Activated B cell treated with CpG ODN at 0.5 μM for 24 hours (primary cell): ENCODE data around the gene EBF3. TPM values are rescaled to one million over a fixed set of nuclear protein-coding genes. Genes with fewer than 3 reads are reported as not detected.

Experiments
- ATAC-seq: fragments of 200-7000 bp; cut with Tn5 transposase; one replicate; pipeline ENCODE4 v1.10.0; 2021; ENCODE audit warnings: low read depth, mild to moderate bottlenecking, moderate library complexity
- CTCF ChIA-PET: fragments of 350-600 bp; sonication (Branson Sonifier 250); formaldehyde crosslinking; loops from one replicate; lab custom pipeline; 2021; ENCODE audit warnings: antibody characterized with exemption; lab: Charles Lee
- POLR2A ChIA-PET: fragments of 350-600 bp; sonication (Branson Sonifier 250); formaldehyde crosslinking; loops from one replicate; lab custom pipeline; 2021; ENCODE audit warnings: antibody characterized with exemption; lab: Charles Lee
- DNase-seq: peaks from one replicate; pipeline ENCODE4 v3.0.0; 2022
- H3K27ac Mint-ChIP-seq: one replicate; pipeline ENCODE4 v1.8.0; 2020; ENCODE audit warnings: mixed read lengths
- H3K27me3 Mint-ChIP-seq: one replicate; pipeline ENCODE4 v1.8.0; 2021; ENCODE audit warnings: mixed read lengths
- H3K36me3 Mint-ChIP-seq: one replicate; pipeline ENCODE4 v1.8.0; 2021; ENCODE audit warnings: low read depth, mixed read lengths
- H3K4me1 Mint-ChIP-seq: one replicate; pipeline ENCODE4 v1.8.0; 2021; ENCODE audit warnings: mixed read lengths
- H3K4me3 Mint-ChIP-seq: one replicate; pipeline ENCODE4 v1.8.0; 2020; ENCODE audit warnings: mild to moderate bottlenecking, mixed read lengths
- H3K9me3 Mint-ChIP-seq: one replicate; pipeline ENCODE4 v1.8.0; 2020; ENCODE audit warnings: mixed read lengths
- intact Hi-C: fragments of 100-400 bp; cut with micrococcal nuclease; formaldehyde crosslinking; loops from one replicate; pipeline ENCODE4 v1.15.1; 2024
- total RNA-seq: library from RNA; stranded (reverse); gene quantifications from 2 replicates; pipeline ENCODE4 v1.2.3, GENCODE V29; 2022
- TF ChIP-seq, protein P1 (sequence below): fragments of 200-600 bp; IDR thresholded peaks from one replicate; pipeline ENCODE4 v1.8.0; 2022; ENCODE audit warnings: antibody characterized with exemption, mild to moderate bottlenecking

The EBF3 gene
- total RNA-seq, 1 donor from 2014 or later: not detected

DNA sequence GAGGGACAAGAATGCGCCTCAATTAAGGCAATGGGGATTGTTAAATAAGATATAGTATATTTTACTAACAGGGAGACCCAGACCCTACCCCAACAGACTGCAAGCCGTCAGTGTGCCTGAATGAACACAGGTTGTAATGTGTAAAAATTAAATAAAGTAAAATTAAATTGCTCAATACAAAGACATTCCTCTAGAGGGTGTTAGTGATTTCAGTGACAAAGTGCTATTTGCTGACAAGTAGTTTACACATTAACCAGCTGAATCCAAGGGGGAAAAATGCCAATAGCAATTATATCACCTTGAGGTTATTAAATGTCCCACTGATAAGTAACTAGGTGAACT is 110.5 kb downstream of the EBF3 start:
- no peak for DNase-seq
- intact Hi-C loops: no loop called here
- H3K27ac Mint-ChIP-seq: no peak overlapping the region

GRCh38 chr10:129852829-129853561 is 111.1 kb downstream of the EBF3 start:
- intact Hi-C loops: no loop called here
- TF ChIP-seq, protein P1, sequence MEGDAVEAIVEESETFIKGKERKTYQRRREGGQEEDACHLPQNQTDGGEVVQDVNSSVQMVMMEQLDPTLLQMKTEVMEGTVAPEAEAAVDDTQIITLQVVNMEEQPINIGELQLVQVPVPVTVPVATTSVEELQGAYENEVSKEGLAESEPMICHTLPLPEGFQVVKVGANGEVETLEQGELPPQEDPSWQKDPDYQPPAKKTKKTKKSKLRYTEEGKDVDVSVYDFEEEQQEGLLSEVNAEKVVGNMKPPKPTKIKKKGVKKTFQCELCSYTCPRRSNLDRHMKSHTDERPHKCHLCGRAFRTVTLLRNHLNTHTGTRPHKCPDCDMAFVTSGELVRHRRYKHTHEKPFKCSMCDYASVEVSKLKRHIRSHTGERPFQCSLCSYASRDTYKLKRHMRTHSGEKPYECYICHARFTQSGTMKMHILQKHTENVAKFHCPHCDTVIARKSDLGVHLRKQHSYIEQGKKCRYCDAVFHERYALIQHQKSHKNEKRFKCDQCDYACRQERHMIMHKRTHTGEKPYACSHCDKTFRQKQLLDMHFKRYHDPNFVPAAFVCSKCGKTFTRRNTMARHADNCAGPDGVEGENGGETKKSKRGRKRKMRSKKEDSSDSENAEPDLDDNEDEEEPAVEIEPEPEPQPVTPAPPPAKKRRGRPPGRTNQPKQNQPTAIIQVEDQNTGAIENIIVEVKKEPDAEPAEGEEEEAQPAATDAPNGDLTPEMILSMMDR: no peak
- ChIA-PET POLR2A (no interaction called here), CTCF (interaction anchor here (0.7 to 0.9 kb wide), 2 partner anchors 49 to 274 kb away, joined by 3 read pairs; no protein-coding TSS in a partner anchor)
- DNase-seq (no peak), ATAC-seq (no peak)
- Mint-ChIP-seq H3K27ac (no peak overlapping the region), H3K27me3 (peaks cover 6% of the 10 kb centered on the region), H3K4me3 (no peak overlapping the region), H3K9me3 (peaks cover 5% of the 10 kb centered on the region), H3K4me1 (no peaks in the 10 kb centered on the region), H3K36me3 (no peaks in the 10 kb centered on the region)

More for the DNA sequence above, 110.5 kb downstream of the EBF3 start:
- TF ChIP-seq, protein P1: no peak
- no peak overlapping the region for H3K4me3 Mint-ChIP-seq
- no peak for ATAC-seq
- POLR2A ChIA-PET: no interaction called here
- H3K36me3 Mint-ChIP-seq: no peaks in the 10 kb centered on the region
- H3K9me3 Mint-ChIP-seq: peaks cover 5% of the 10 kb centered on the region
- peaks cover 6% of the 10 kb centered on the region for H3K27me3 Mint-ChIP-seq
- CTCF ChIA-PET: interaction anchor here (0.7 to 0.9 kb wide), 2 partner anchors 49 to 274 kb away, joined by 3 read pairs; no protein-coding TSS in a partner anchor
- no peaks in the 10 kb centered on the region for H3K4me1 Mint-ChIP-seq

DNA sequence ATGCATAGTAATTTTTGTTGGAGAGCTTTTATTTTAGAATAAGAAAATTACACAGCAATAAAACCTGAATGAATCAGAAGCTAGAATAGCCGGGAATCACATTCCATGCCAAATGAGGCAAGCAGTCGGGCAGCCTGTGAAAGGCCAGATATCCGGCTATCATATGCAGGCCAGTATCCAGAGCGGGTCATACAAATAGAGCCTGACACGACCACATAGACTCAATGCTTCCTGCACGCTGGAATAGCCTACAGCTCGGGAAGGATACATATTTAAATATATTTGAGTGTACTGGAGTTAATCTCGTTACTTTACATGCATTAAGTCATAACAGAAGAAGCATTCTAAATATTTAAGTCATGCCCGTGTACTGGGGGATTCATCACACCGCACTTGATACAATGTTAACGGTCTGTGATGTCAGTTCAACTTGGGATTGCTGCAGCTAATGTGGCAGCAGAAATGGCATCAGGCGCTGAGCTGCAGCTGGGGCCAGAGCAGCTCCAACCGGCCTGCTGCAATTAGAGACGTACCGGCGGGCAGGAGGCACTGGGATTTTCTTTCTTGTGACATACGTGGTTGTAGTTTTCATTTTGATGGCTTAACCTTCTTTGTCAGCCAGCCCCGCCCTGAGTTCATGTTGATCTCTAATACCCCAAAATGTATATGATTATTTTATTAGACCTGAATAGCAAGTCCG is 112.0 kb downstream of the EBF3 start:
- H3K4me3 Mint-ChIP-seq: no peak overlapping the region
- H3K9me3 Mint-ChIP-seq: peaks cover 5% of the 10 kb centered on the region
- no peaks in the 10 kb centered on the region for H3K4me1 Mint-ChIP-seq
- H3K27ac Mint-ChIP-seq: no peak overlapping the region
- H3K27me3 Mint-ChIP-seq: peaks cover 3% of the 10 kb centered on the region
- ChIA-PET CTCF (no interaction called here), POLR2A (no interaction called here)
- H3K36me3 Mint-ChIP-seq: no peaks in the 10 kb centered on the region
- ATAC-seq (no peak), DNase-seq (no peak)
- intact Hi-C loops: no loop called here
- TF ChIP-seq, protein P1: no peak

DNA sequence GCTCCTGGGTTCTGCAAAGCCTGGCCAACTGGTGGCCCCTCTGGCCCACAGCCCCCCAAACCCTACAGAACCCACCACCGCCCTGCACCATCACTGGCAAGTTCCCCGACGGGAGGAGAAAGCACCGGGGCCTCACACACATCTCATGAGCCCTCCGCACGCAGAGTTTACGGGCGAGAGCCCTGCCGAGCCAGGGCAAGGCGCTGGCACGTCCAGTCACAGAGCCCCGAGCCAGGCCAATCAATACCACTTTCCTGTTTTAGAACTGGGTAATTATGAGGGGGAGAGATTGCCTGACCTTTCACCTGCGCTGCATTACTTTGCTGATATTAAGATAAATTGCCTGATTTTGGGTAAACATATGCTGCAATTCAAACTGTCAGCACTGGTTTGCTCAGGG is 113.3 kb downstream of the EBF3 start:
- H3K4me1 Mint-ChIP-seq: no peaks in the 10 kb centered on the region
- no peak overlapping the region for H3K4me3 Mint-ChIP-seq
- no peaks in the 10 kb centered on the region for H3K9me3 Mint-ChIP-seq
- TF ChIP-seq, protein P1: no peak
- POLR2A ChIA-PET: no interaction called here
- intact Hi-C loops: no loop called here
- no peak for DNase-seq
- no peak for ATAC-seq
- CTCF ChIA-PET: no interaction called here
- H3K36me3 Mint-ChIP-seq: no peaks in the 10 kb centered on the region
- no peak overlapping the region for H3K27ac Mint-ChIP-seq
- peaks cover 3% of the 10 kb centered on the region for H3K27me3 Mint-ChIP-seq

GRCh38 chr10:129850316-129850715 is 113.8 kb downstream of the EBF3 start:
- Mint-ChIP-seq H3K9me3 (no peaks in the 10 kb centered on the region), H3K4me3 (no peak overlapping the region), H3K27me3 (peaks cover 3% of the 10 kb centered on the region), H3K36me3 (no peaks in the 10 kb centered on the region), H3K27ac (no peak overlapping the region), H3K4me1 (no peaks in the 10 kb centered on the region)
- intact Hi-C loops: no loop called here
- CTCF ChIA-PET: no interaction called here
- TF ChIP-seq, protein P1: no peak
- POLR2A ChIA-PET: no interaction called here
- no peak for DNase-seq
- no peak for ATAC-seq
